Left cardiac atrium (tissue), 4 donors: ENCODE measurements around the gene NKG7. TPM values are rescaled to one million over a fixed set of nuclear protein-coding genes. Genes with fewer than 3 reads are reported as not detected.
"Not testable (repeated sequence)": the region's sequence is repeated elsewhere in the genome, so short reads cannot be mapped to it uniquely, and the experiment has no call there.

Source experiments
- ATAC-seq, 2 donors: fragments of 200-7000 bp; cut with Tn5 transposase; one replicate each; pipeline ENCODE4 v1.9.1; 2020; ENCODE audit warnings: mild to moderate bottlenecking in 2 of 2, moderate library complexity in 2 of 2
- DNase-seq: peaks from one replicate; pipeline ENCODE4 v3.0.0-alpha.2; 2020
- intact Hi-C, 2 donors: fragments of 100-400 bp; cut with DNase I; formaldehyde crosslinking; loops; one replicate each; pipeline versions ENCODE4 v1.14.1 to v1.15.1; 2022 to 2023
- long read RNA-seq: library from polyadenylated mRNA; unstranded; transcript quantifications from one replicate; pipeline ENCODE4 v2.0.0, GENCODE V29; 2021
- total RNA-seq, 2 donors: library from RNA; stranded (reverse); fragmentation: NEBNext Ultra II Directional; extraction: Animal tissue kit (Norgen Biotek cat#: 25700); gene quantifications; one replicate each; pipeline ENCODE4 v1.2.1, GENCODE V29; 2021
- donor health status: DM: no; HTN: yes; CAD: no.
- donor health status: DM: no; HTN: yes; CAD: no; lungs with severe emphysema.
- donor health status: DM: yes; HTN: yes; CAD: no.
- donor health status: Dilated cardiomyopathy.

NKG7 gene
- 1 to 10 TPM in 1 of 2 donors, under 1 TPM in 1; 0.89 to 4.0 TPM for total RNA-seq
- long read RNA-seq, result 0 reads

GRCh38 chr19:51372649-51373504 is at the start of gene NKG7:
Gene NKG7, minus strand, starts transcription at chr19:51372654. Its CDS starts 119 bp downstream, at chr19:51372535.
- DNase-seq (no peak), ATAC-seq (peak in 1 of 2 donors; percentile 17)
- intact Hi-C loops, result no loop called here

- intact Hi-C loops, result no loop called here
- ATAC-seq, result peak; percentile 87 to 90
- peak; percentile 86 for DNase-seq
Observed at GRCh38 chr19:51422053-51422448, 49.6 kb upstream of the NKG7 start.

GRCh38 chr19:51421229-51422052 is 49.0 kb upstream of the NKG7 start:
- ATAC-seq (no peak), DNase-seq (no peak)
- intact Hi-C loops, result no loop called here

GRCh38 chr19:51420511-51420910 is 48.1 kb upstream of the NKG7 start:
- not testable (repeated sequence) for DNase-seq

GRCh38 chr19:51418707-51419106 is 46.3 kb upstream of the NKG7 start:
- ATAC-seq (no peak), DNase-seq (no peak)
- intact Hi-C loops, result no loop called here

More at GRCh38 chr19:51420511-51420910, 48.1 kb upstream of the NKG7 start:
- intact Hi-C loops, ATAC-seq: not testable (repeated sequence)

GRCh38 chr19:51417810-51418157 is 45.3 kb upstream of the NKG7 start:
- ATAC-seq, result peak in 1 of 2 donors; percentile 8
- intact Hi-C loops, result no loop called here

GRCh38 chr19:51417107-51417809 is 44.8 kb upstream of the NKG7 start, which contains the start of gene SIGLEC10:
Gene SIGLEC10, minus strand, starts transcription at chr19:51417642. Its CDS starts 61 bp downstream, at chr19:51417581.
- intact Hi-C loops, result no loop called here
- DNase-seq, result peak; percentile 42
- ATAC-seq, result peak; percentile 48 to 59

More at GRCh38 chr19:51417810-51418157, 45.3 kb upstream of the NKG7 start:
- DNase-seq, result no peak

- ATAC-seq, DNase-seq, intact Hi-C loops: not testable (repeated sequence)
Observed at GRCh38 chr19:51416422-51416821, 44.0 kb upstream of the NKG7 start.

GRCh38 chr19:51415187-51415586 is 42.7 kb upstream of the NKG7 start:
- intact Hi-C loops, result no loop called here
- no peak for ATAC-seq
- DNase-seq, result no peak

- intact Hi-C loops, result no loop called here
- DNase-seq (no peak), ATAC-seq (no peak)
Observed at GRCh38 chr19:51410950-51411748, 38.7 kb upstream of the NKG7 start.

GRCh38 chr19:51407511-51408131 is 35.2 kb upstream of the NKG7 start:
- DNase-seq (no peak), ATAC-seq (peak in 1 of 2 donors; percentile 60)
- intact Hi-C loops, result loop anchor here in 1 of 2 donors (10.0 kb wide), 1 partner anchor 73 kb away; no protein-coding TSS in a partner anchor

GRCh38 chr19:51402117-51402516 is 29.7 kb upstream of the NKG7 start:
- ATAC-seq, result no peak
- intact Hi-C loops, result loop anchor here in 1 of 2 donors (10.0 kb wide), 1 partner anchor 67 kb away; no protein-coding TSS in a partner anchor
- no peak for DNase-seq

GRCh38 chr19:51399936-51400335 is 27.5 kb upstream of the NKG7 start:
- DNase-seq, result not testable (repeated sequence)

GRCh38 chr19:51399231-51399630 is 26.8 kb upstream of the NKG7 start:
- ATAC-seq, result no peak

More at GRCh38 chr19:51399936-51400335, 27.5 kb upstream of the NKG7 start:
- intact Hi-C loops, result loop anchor here (10.0 kb wide), 2 partner anchors 55 to 65 kb away; partner anchors contain the start of gene VSIG10L (in 1 of the 2)
- not testable (repeated sequence) for ATAC-seq

GRCh38 chr19:51398096-51398704 is 25.7 kb upstream of the NKG7 start:
- intact Hi-C loops, result loop anchor here in 1 of 2 donors (10.0 kb wide), 1 partner anchor 53 kb away; the partner anchor contains the start of gene VSIG10L

More at GRCh38 chr19:51399231-51399630, 26.8 kb upstream of the NKG7 start:
- intact Hi-C loops, result loop anchor here in 1 of 2 donors (10.0 kb wide), 1 partner anchor 54 kb away; the partner anchor contains the start of gene VSIG10L
- DNase-seq, result no peak

GRCh38 chr19:51397453-51397852 is 25.0 kb upstream of the NKG7 start:
- intact Hi-C loops, result loop anchor here in 1 of 2 donors (10.0 kb wide), 1 partner anchor 53 kb away; the partner anchor contains the start of gene VSIG10L

More at GRCh38 chr19:51398096-51398704, 25.7 kb upstream of the NKG7 start:
- ATAC-seq (no peak), DNase-seq (no peak)

GRCh38 chr19:51396175-51396574 is 23.7 kb upstream of the NKG7 start:
- intact Hi-C loops, result loop anchor here in 1 of 2 donors (10.0 kb wide), 1 partner anchor 51 kb away; the partner anchor contains the start of gene VSIG10L
- ATAC-seq (no peak), DNase-seq (no peak)

More at GRCh38 chr19:51397453-51397852, 25.0 kb upstream of the NKG7 start:
- DNase-seq, ATAC-seq: not testable (repeated sequence)
